ENCODE results near the gene ACY1.
A peak's percentile ranks its signal among the peaks of the same experiment; 100 is the strongest.

The ACY1 gene

DNA sequence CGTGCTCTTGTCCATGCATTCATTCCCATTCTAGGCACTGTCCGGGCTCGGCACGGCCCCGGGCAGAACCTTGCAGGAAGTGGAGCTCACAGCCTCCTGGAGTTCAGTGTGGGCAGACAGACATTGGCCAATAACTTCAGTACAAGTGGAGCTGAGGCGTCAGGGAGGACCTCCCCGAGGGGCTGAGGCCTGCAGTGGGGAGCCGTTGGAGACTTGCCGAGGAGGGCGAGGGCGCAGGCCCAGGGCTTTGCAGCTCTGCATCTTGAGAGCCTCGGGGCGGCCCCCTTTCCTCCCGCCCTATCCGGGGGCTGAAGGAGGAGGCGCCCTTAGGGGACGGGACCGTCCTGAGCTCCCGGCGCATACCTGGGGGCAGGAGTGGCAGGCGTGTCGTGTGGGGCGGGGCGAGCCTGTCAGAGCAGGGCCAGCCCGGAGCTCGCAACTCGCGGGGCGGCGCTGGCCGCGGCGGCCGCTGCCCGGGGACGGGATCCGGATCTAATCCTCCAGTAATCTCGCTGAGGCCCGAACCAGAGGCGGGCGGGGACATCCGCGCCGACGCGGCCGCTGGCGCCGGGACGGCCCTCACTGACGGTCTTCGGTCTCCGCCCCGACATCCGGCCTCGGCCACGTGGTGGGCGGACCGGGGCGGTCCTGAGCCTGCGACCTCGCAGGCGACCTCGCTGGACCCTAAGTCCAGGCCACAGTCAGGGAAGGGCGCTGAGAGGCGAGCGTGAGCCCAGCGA lies at the start of gene ACY1:
Gene ACY1 (plus strand): TSS at position 698 of the 740 bp plus-strand sequence. CDS start 530 bp downstream, outside the sequence.
- peak; percentile 43 for DNase-seq

GRCh38 chr3:51934139-51934850 lies 49.0 kb upstream of the ACY1 start:
- DNase-seq: no peak

- no peak for DNase-seq
These were observed 48.1 kb upstream of the ACY1 start for GRCh38 chr3:51934991-51935885.

GRCh38 chr3:51935886-51936755 lies 47.2 kb upstream of the ACY1 start:
- DNase-seq: no peak

GRCh38 chr3:51937014-51937413 lies 46.3 kb upstream of the ACY1 start:
- DNase-seq: no peak

GRCh38 chr3:51937611-51938450 lies 45.5 kb upstream of the ACY1 start:
- no peak for DNase-seq

DNA sequence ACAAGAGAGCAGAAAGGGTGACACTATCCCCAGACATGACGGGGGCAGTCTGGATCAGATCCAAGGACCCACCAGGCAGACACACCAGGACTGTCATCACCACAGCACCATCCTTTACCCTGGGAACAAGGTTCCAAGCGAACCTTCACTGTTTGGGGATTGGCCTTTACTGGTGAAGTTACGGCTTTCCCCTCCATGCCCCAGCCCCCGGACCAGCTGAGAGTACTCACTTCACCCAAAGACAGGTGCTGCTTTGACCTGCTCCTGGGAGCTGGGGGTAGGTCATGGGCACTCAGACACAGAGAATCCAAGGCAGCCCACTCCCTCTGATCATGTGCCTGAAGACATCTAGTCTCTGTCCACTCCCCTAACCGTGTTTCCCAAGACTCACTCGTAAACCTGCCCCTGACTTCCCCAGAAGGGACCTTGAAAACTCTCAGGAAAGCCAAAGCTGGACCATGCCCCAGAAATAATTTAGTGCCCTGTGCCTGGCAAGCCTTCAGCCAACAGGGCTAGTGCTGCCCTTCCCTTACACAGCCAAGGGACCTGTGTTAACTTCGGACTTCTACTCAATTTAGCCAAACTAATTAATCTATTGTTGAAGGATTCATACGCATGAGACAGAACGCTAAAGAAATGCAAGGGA lies 44.4 kb upstream of the ACY1 start:
- no peak for DNase-seq

DNA sequence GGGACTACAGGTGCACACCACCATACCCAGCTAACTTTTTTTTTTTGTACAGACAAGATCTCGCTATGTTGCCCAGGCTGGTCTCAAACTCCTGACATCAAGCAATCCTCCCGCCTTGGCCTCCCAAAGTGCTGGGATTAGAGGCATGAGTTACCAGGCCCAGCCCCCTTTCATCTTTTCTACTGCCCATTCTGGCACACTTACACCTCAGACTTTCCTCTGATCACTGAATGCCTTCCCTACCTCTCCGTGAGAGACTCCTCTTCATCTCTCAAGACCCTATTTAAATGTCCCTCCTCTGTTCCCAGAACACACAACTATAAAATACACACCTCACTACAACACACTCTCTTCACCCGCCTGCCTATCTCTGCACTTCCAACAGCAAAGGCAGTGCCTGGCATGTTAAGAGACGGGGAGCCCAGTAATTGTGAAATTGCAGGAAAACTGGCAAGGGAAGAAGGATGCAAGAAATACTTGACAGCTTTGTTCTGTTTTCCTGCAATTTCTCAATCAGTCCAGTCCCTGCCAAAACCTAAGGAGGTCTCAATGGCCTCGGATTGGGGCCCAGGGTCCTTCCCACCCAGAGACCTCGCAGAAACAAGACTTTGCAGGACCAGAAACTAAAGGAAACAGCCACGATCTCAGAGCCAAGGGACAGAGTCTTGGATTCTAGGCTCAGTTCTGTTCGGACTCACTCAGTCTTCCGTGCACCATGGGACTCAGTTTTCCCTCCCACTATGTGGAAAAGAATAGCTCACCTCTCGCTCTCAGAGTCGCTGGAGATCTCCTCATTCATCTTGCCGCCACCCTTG lies 42.5 kb upstream of the ACY1 start:
- no peak for DNase-seq

DNA sequence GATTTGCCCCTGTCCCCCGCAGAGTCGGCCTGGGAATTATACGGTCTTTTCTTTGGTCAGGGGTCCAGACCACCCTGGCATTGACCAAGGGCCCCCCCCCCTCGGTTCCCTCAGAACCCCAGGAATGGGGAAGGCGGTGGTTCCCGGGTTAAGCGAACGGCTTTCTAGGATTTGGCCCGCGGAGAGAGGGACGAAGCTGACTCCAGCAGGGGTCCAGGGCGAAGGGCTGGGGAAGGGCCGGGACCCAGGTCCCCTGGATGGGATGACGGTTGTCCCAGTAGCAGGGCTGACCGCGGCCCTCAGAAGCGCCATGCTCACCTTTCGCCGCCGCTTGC lies 41.9 kb upstream of the ACY1 start:
- no peak for DNase-seq

GRCh38 chr3:51941798-51942602 lies 41.3 kb upstream of the ACY1 start, which contains the start of the genes PARP3 and RRP9:
Gene PARP3, plus strand, starts transcription at chr3:51942363. Its CDS starts 993 bp downstream, at chr3:51943356.
Gene RRP9, minus strand, starts transcription at chr3:51941904. Its CDS starts 37 bp downstream, at chr3:51941867.
- DNase-seq: peak; percentile 99

- peak; percentile 38 for DNase-seq
These were observed 40.5 kb upstream of the ACY1 start for GRCh38 chr3:51942603-51943450.

DNA sequence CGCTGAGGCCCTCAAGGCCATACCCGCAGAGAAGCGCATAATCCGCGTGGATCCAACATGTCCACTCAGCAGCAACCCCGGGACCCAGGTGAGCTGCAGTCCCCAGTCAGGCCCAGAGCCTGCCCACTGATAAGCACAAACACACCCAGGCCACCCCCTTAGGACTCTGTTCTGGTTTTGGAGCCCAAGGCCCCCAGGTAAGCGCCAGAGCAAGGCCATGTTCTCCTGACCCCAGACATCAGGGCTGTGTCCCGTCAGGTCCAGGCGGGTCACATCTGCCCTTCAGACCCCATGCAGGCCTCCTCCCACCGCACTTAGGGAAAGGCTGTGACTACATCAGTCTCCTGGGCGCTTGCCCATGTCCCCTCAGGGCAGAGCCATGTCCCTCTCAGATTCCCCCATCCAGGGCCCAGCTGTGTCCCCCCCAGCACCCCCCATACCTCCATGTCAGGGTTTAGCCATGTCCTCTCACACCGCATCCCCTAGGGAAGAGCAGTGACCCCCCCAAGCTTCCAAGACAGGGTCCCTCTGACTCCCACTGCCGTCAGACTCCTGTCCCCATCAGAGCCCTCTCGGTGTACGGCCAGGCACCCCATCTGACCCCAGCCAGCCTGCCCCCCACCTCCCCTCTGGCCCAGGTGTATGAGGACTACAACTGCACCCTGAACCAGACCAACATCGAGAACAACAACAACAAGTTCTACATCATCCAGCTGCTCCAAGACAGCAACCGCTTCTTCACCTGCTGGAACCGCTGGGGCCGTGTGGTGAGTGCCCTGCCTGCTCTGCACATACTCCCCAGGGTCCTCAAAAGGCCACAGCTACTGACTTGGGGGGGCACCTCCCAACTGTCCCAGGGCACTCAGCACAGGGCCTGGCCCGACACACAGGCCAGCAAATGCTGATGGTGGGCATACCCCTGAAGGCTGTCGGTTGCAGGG lies 39.6 kb upstream of the ACY1 start:
- no peak for DNase-seq

GRCh38 chr3:51944451-51945021 lies 38.8 kb upstream of the ACY1 start:
- DNase-seq: no peak

GRCh38 chr3:51945031-51945840 lies 38.1 kb upstream of the ACY1 start:
- DNase-seq: no peak

DNA sequence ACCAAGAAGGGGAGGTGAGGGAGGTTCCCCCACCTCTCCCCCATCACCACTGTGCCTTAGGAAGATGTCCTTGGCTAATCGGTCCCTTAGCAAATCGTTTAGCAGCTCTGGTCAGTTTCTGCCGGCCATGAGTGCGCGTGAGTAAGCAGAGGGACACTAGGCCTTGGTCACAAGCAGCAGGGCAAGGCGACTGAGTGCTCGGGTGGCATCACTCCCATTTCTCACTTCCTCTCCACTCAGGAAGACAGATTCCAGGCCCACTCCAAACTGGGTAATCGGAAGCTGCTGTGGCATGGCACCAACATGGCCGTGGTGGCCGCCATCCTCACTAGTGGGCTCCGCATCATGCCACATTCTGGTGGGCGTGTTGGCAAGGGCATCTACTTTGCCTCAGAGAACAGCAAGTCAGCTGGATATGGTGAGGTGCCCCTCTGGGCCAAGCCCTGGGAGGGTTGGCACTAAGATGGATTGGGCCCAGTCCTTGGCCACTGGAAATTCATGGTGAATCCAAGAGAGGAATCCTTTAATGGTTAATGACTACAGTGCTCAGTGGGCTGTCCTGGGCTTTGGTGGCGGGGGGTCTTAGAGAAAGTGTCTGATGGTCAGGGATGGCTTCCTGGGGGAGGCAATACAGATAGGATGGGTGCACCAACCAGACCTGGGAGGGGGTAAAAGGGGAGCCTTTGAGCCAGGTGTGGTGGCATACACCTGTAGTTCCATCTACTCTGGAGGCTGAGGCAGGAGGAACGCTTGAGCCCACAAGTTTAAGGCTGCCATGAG lies 37.2 kb upstream of the ACY1 start:
- DNase-seq: no peak
